Measurements from ENCODE around the gene SPI1. TPM values are rescaled to one million over a fixed set of nuclear protein-coding genes. Genes with fewer than 3 reads are reported as not detected.

SPI1 gene
- total RNA-seq, 2 donors from 2014 or later: 7.5 to 10.9 TPM

GRCh38 chr11:47356129-47356997, 22.0 kb downstream of the SPI1 start:
- peaks cover 30% of the 10 kb centered on the region for H3K4me1 ChIP-seq
- DNase-seq: no peak
- WGBS, 2 donors: 71 to 82% methylated on average over 9 of the region's 9 CpGs
- no peak for ATAC-seq
- no peak overlapping the region for H3K4me3 ChIP-seq
- no peak for TF ChIP-seq POLR2A (IDR thresholded peaks at IDR 0.05)
- TF ChIP-seq CTCF (IDR thresholded peaks at IDR 0.05): no peak
- H3K9me3 ChIP-seq: no peaks in the 10 kb centered on the region
- no peak overlapping the region for H3K27ac ChIP-seq
- intact Hi-C loops (cut with DNase I): no loop called here
- H3K36me3 ChIP-seq (replicated peaks in 1 of 2; ENCODE audit: insufficient read depth in 1 of 2, low read depth in 2 of 2): no peaks in the 10 kb centered on the region
- no peaks in the 10 kb centered on the region for H3K27me3 ChIP-seq

- DNase-seq (peak; percentile 96 to 99 (median 98)), ATAC-seq (peak; percentile 90)
- no peaks in the 10 kb centered on the region for H3K36me3 ChIP-seq (replicated peaks in 1 of 2; ENCODE audit: insufficient read depth in 1 of 2, low read depth in 2 of 2)
- H3K9me3 ChIP-seq: no peaks in the 10 kb centered on the region
- intact Hi-C loops (cut with DNase I): no loop called here
- H3K4me3 ChIP-seq: no peak overlapping the region
- peaks cover 34% of the 10 kb centered on the region for H3K4me1 ChIP-seq
- H3K27ac ChIP-seq: peak overlapping the region in 1 of 4 donors; percentile 23
- 16 to 30% methylated on average over 20 to 41 of the region's 47 CpGs for WGBS, 2 donors
- no peaks in the 10 kb centered on the region for H3K27me3 ChIP-seq
- TF ChIP-seq CTCF (IDR thresholded peaks at IDR 0.05): peak; percentile 88 to 100 (median 99)
- peak in 1 of 3 donors; percentile 14 for TF ChIP-seq POLR2A (IDR thresholded peaks at IDR 0.05)
Observed at GRCh38 chr11:47355283-47356128, 22.8 kb downstream of the SPI1 start.

GRCh38 chr11:47354913-47355282, 23.4 kb downstream of the SPI1 start:
- WGBS, 2 donors: 19 to 29% methylated on average over 14 to 25 of the region's 32 CpGs

More at GRCh38 chr11:47354913-47355282, 23.4 kb downstream of the SPI1 start:
- DNase-seq (no peak), ATAC-seq (peak; percentile 40)
- Histone ChIP-seq H3K27me3 (no peaks in the 10 kb centered on the region), H3K4me1 (peaks cover 34% of the 10 kb centered on the region), H3K4me3 (no peak overlapping the region), H3K36me3 (replicated peaks in 1 of 2; ENCODE audit: insufficient read depth in 1 of 2, low read depth in 2 of 2) (no peaks in the 10 kb centered on the region), H3K27ac (peak overlapping the region in 1 of 4 donors; percentile 23), H3K9me3 (no peaks in the 10 kb centered on the region)
- intact Hi-C loops (cut with DNase I): no loop called here
- TF ChIP-seq CTCF (IDR thresholded peaks at IDR 0.05): no peak
- no peak for TF ChIP-seq POLR2A (IDR thresholded peaks at IDR 0.05)

Measured in body of pancreas (tissue), 4 donors.